NCI-H1092 (cell line): ENCODE results near the gene ZDHHC16.
"Not testable (repeated sequence)": the region's sequence is repeated elsewhere in the genome, so short reads cannot be mapped to it uniquely, and the experiment has no call there.

Experiments used
- DNase-seq: peaks from one replicate; lab custom pipeline; 2025; lab: John Stamatoyannopoulos, UW

ZDHHC16 gene

DNA sequence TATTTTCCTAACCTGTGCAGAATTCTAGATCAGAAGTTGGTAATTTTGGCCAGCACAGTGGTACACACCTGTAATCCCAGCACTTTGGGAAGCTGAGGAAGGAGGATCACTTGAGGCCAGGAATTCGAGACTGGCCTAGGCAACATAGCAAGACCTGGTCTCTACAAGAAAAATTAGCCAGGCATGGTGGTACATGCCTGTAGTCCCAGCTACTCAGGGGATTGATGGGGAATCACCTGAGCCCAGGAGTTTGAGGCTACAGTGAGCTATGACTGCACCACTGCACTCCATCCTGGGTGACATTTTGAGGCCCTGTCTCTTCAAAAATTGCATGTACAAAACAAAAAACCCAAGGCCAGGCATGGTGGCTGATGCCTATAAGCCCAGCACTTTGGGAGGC, 11.4 kb upstream of the ZDHHC16 start:
- no peak for DNase-seq

- no peak for DNase-seq
These were observed 10.8 kb upstream of the ZDHHC16 start for GRCh38 chr10:97435211-97435610.

DNA sequence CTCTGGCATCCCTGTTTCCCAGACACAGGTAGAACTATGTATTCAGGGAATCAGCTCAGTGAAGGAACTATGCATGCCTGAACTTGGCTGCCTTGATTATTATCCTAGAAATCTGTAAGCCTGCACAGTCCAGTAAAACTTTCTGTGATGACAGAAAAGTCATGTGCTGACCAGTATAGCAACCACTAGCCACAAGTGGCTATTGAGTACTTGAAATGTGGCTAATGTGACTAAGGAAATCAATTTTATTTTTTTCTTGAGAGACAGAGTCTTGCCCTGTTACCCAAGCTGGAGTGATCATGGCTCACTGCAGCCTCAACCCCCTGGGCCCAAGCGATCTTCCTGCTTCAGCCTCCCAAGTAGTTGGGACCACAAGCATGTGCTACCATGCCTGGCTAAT, 3.7 kb upstream of the ZDHHC16 start:
- no peak for DNase-seq

DNA sequence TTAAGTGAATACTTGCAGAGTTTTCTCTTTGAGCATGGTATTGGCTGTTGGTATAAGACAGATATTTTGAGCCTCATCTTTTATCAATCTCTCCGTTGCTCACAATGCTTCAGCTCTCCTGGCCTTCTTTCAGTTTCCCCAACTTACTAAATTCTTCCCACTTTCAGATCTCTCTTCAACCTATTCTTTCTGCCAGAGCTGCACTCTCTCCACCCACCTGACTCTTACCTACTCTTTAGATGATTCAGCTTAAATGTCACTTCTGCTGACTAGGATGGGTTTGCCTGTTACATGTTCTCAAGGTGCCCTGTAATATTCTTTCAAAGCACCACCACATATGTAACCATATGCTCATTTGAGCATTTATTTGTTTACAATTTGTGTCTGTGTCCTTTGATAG, 1.8 kb upstream of the ZDHHC16 start:
- DNase-seq: no peak

DNA sequence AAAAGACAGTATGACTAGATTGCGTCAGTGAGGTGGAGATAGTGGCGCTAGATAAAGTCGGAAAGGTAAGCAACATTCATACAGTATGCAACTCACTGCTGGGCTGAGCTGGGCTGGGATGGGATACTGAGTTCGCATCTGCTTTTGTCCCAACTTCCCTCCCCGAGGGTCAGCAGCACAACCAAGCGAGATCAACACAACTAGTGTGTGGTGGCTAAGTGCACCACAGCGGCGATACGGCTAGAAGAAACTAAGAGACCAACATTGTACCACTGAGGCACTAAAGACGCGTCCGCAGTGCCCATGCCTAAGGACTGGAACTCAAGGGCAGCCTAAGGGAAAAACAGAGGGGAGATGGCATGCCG, 636 bp upstream of the ZDHHC16 start:
- no peak for DNase-seq

- no peak for DNase-seq
These were observed 4.9 kb downstream of the ZDHHC16 start for GRCh38 chr10:97450828-97451227.

- DNase-seq: no peak
These were observed 5.6 kb downstream of the ZDHHC16 start for GRCh38 chr10:97451605-97452004.

GRCh38 chr10:97452352-97452751, 6.4 kb downstream of the ZDHHC16 start:
- no peak for DNase-seq

DNA sequence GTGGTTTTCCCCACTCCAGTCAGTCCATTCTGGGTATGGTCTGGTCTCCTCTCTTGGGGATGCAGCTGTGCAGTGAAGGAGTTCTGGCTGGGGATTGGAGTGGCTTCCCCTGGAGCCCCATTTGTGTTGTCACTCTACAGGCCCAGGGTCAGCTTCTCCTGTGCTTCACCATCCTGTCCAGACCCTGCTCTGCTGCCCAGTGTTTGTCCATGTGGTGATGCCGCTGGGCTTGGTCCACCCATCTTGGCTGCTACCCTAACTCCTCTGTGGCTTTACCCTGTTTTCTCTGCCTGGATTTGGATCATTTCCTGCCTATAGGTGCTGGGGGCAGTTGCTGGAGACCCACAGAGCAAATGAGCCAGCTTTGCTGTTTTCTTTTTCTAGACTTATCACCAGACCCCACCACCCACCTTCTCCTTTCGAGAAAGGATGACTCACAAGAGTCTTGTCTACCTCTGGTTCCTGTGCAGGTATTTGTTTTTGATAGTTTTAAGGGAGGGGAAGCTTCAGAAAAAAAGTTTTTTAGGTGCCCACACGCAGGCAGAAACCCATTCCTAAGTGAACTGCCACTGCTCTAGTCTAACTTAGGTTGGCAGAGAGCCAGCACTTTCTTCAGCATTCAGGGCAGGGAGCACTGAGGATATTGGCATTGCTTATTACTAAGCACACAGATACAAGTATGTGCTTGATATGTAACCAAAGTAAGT, 8.5 kb downstream of the ZDHHC16 start:
- no peak for DNase-seq

DNA sequence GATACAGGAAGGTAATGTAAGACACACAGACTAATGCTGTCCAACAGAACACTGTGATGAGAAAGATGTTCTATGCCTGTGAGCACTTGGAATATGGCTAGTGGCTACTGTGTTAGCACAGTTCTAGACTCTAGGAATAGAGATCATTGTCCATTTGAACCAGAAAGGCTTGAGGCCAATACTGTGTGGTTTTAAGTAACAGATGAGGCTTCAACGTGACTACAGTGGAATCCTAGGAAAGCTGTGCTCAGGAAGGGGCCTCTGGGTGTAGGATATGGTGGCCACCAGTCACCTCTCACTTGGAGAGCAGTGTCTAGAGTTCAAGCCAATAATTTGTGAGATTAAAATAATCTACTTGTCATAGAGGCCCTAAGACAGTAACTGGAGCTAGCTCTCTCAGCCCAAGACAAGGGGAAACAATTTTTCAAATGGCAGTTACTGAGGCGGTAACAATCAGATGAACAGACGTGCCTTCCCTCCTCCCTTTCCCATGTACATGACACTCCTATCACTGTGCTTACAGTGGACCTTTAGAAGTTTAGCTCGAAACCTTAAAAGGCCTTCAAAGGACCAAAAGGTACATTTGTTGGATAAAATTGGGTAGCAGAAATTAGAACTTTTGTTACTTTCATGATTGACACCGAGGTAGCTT, 10.2 kb downstream of the ZDHHC16 start:
- no peak for DNase-seq

DNA sequence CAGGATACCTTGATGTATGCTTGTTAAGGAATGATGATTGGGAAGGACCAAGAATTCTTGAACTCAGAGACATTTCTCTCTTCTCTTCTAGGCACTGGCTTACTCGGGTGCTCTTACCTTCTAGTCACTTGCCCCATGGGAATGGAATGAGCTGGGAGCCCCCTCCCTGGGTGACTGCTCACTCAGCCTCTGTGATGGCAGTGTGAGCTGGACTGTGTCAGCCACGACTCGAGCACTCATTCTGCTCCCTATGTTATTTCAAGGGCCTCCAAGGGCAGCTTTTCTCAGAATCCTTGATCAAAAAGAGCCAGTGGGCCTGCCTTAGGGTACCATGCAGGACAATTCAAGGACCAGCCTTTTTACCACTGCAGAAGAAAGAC, 10.7 kb downstream of the ZDHHC16 start:
- DNase-seq: no peak

DNA sequence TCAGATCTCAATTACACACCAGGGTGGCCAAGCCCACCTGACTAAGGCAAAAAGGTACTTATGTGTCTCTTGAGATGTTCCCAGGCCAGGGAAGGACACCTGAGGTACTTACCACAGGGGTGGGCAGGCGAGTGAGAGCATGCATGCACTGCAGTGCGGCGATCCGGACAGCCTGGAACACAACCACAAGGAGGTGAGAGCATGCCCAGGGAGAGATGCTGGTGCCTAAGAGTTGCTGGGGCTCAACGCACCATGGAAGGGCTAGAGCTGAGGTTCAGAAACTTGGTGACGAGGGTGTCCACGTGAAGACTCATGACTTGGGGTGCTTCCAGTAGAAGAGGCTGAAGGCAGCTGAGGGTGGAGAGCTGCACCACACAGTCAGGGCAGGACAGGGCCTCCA, 13.1 kb downstream of the ZDHHC16 start:
- no peak for DNase-seq

DNA sequence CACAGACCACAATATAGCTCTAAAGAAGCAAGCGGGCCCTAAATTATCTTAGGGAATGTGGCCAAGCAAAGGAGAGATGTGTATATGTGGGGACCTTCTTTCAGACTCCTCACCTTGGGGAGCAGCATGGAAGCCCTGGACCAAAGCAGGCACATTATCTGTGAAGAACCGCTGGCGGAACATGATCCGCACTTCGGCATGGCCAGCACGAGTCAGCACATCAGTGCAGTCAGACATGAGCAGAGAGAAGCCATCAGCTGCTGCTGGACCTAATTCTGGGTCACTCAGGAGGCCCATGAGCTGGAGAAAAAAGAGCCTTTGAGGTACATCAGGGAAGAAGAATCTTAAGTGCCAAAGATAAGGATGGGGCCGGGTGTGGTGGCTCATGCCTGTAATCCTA, 14.0 kb downstream of the ZDHHC16 start:
- DNase-seq: no peak

- no peak for DNase-seq
These were observed 16.3 kb downstream of the ZDHHC16 start for GRCh38 chr10:97462309-97462708.

DNA sequence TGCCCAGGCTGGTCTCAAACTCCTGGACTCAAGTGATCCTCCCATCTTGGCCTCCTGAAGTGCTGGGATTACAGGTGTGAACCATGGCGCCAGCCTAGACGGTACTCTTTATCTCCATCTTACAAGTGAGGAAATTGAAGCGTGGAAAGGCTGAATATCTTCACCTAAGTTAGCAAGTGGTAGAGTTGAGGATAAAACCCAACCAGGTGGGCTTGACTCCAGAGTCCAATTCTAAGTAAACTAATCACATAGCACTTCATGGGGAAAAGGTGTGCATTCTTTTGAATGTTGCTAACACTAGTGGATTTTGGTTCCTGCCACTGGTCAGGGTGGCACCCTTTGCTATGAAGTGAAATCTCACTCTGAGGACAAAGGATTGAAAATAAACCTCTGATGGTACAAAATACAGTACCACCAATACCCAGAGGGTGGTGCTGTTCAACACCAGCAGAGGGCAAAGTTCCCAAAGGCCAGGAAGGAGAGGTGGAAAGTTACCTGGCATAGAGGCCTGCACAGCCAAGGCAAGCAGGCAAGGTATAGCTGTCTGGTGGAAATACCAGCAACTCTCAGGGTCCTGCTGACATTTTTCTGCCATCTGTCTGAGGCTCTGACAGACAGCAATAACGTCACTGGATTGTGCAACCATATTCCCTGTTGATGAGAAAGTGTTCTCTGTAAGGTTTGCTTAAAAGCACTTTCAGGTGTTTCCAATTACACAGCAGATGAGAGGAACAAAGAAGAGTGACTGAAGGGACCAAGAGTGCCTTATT, 17.6 kb downstream of the ZDHHC16 start:
- DNase-seq: peak; percentile 4

DNA sequence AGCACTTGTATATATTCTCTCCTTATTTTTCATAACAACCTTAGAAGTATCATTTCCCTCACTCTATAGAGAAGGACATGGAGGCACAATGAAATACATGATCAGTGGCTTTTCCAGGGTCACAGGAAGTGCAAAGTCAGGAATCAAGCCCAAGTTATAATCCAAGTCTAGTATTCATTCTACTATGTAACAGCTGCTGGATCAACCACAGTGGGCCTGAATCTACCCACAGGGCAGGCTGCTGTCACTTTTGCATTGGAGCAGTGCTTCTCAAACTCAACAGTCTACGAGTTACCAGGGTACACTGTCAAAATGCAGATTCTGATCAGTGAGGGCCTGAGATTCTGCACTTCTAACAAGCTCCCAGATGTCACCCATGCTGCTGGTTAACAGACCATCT, 18.3 kb downstream of the ZDHHC16 start:
- DNase-seq: no peak

DNA sequence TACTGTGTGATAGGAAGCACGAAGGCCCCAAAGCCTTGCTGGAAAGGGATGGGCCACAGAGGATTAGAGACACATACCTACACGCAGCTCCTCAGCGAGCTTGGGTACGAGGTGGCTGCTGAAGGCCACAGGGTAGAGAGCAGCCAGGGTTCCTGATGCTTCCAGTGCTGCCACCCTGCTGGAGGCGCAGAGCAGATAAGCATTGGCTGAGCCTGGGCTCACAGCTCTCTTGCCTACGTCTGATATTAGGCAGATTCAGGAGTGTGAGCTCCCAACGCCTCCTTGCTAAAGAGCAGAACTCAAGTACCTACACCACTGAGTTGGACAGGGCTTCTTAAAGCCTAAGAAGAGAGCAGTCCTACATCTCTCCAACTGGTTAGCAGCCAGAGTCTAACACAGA, 20.0 kb downstream of the ZDHHC16 start:
- no peak for DNase-seq

- no peak for DNase-seq
These were observed 20.8 kb downstream of the ZDHHC16 start for GRCh38 chr10:97466755-97467154.

- no peak for DNase-seq
These were observed 22.2 kb downstream of the ZDHHC16 start for GRCh38 chr10:97468162-97468561.

DNA sequence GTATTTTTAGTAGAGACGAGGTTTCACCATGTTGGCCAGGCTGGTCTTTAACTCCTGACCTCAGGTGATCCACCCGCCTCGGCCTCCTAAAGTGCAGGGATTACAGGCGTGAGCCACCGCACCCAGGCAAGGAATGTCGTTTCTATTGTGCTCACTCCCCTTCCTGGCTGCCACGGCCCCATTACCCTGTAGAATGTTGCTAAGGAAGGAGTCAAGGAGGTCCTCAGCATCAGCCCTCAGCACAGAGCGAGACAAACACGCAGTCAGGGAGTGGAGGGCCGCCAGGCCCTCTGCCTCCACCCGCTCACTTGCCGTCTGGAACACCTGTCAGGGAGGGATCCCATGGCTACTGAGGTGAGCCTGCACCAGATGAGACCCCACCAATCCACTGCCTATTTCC, 22.8 kb downstream of the ZDHHC16 start:
- DNase-seq: not testable (repeated sequence)

DNA sequence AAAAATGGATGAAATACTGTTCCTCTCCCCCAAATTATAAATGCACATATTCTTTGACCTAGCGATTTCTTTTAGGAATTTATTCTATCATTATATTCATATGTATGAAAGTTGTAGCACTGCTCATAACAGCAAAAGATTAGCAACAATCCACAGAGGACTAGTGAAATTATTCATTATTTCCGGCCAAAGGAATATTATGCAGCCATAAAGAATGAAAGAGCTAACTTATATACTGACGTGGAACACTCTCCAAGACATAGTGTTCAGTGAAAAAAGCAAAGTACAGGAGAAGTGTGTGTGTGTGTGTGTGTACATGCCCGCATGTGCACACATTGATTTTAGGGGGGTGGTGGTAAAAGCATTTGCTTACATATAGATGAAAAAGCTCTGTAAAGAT, 28.9 kb downstream of the ZDHHC16 start:
- DNase-seq: no peak

DNA sequence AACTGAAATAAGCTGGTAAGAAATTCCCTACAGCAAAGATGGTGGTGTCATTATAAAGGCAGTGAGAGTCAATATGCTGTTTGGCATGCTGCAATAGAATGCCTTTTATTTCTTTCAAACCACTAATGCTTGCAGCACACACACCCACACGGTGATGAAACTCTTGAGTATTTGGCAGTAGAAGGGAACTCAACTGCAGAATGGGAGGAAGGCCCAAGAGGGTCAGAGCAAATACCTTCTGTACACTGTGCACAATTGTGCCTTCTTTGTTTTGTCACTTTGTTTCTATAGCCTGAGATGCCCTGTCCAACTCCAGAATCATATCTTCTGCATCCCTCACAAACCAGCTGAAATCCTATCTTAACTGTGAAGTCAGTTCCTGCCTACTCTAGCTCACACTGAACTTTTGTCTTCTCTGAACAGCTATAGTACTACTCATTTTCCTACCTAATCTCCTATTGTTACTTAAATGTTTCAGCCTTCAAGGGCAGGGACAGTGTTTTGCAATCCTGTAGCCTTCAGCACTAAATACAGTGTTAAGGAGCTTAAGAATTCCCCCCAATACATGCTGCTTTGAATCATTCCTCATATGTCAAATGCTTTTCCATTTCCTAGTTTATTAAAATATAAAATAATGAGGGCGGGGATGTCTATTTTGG, 30.1 kb downstream of the ZDHHC16 start:
- no peak for DNase-seq

DNA sequence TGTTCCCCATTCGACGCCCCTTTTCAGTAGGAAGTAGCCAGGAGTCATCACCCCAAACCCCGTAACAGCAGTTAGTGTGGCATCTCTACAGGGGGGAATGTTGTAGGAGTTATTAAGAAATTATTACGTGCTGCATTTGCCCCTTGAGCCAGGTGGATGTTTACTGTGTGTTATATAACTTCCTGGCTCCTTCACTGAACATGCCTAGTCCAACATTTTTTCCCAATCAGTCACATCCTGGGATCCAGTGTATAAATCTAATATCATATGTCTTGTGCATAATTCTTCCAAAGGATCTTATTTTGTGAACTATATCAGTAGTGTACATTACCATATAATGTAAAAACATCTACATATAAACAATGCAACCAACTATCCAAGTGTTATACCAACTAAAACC, 33.4 kb downstream of the ZDHHC16 start:
- DNase-seq: not testable (repeated sequence)
